HG03045 (cell line): ENCODE data around the gene HADHA.
"Not testable (repeated sequence)": the region's sequence is repeated elsewhere in the genome, so short reads cannot be mapped to it uniquely, and the experiment has no call there.

Experiments
- ATAC-seq: cut with Tn5 transposase; IDR thresholded peaks from one replicate; pipeline ENCODE4 v1.9.1; 2021; ENCODE audit warnings: mild to moderate bottlenecking, moderate library complexity; ENCODE audit not compliant: unreplicated experiment

The HADHA gene

DNA sequence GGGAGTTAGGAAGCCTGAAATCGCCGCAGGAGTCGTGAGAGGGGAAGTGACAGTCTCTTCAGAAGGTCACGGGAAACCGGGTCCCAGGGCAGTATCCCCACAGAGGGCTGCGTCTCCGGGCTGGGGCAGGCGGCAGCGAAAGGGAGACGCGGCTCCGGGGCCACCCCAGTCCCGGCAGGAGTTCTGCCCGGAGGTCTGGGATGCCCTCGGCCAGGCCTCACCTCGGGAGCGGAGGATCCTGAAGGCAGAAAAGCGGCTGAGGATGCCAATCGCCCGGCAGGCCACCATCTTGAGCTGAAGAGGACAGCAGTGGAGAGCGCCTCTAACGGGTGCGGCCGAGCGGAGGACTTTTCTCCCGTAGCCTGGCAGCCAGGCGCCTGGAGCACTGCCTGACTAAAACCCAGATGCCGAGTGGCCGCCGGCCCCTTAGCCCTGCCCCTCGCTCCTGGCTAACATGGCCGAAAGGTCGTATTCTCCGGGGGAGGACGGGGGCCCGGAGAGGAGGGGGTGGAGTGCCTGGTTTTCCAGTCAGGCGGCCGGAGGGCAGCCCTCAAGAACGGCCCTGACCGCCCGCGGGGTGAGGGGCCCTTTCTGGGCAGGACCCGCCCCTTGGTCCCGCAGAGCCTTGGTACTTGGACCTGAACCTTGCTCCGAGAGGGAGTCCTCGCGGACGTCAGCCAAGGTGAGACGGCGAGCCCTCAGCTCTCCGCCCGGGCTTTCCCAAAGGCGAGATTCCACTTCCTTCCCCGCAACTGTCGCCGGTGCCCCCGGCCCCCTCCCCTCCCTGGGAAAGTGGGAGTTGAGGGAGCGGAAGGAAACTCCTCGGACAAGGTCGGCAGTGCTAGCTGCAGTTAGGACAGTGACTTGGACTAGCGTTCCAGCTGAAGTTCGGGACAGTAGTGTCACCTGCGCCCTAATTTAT, at the start of gene HADHA, which contains the start of gene HADHB:
Gene HADHA (minus strand): TSS at position 324 of the 922 bp plus-strand sequence. CDS start 36 bp downstream, at position 288.
Gene HADHB (plus strand): TSS at position 631 of the 922 bp plus-strand sequence. CDS start 9,316 bp downstream, outside the sequence.
- peak; percentile 78 for ATAC-seq

DNA sequence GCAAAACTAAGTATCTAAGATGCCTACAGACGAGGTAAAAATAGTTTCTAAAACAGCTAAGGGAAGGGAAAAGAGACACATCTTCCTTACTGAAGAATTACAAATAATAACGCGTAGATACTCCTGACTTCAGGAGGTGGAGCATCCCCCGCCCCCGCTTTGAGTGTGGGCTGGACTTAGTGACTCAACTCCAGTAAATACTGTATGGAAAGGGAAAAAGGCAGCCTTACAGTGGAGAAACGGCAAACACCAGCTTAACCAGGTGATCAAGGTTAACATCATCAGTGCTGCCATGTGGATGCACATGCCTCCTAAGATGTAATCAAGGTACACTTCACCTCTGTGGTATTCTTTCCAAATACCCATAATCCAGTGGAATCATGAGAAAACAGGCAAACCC, 48.2 kb upstream of the HADHA start:
- ATAC-seq, result no peak

DNA sequence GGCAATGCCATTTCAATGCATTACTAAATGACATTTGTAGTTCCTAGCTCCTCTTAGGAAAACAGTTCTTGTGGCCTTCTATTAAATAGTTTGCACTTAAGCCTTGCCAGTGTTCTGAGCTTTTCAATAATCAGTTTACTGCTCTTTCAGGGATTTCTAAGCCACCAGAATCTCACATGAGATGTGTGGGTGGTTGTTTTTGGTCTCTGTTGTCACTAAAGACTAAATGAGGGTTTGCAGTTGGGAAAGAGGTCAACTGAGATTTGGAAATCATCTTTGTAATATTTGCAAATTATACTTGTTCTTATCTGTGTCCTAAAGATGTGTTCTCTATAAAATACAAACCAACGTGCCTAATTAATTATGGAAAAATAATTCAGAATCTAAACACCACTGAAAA, 45.6 kb upstream of the HADHA start:
- ATAC-seq, result no peak

DNA sequence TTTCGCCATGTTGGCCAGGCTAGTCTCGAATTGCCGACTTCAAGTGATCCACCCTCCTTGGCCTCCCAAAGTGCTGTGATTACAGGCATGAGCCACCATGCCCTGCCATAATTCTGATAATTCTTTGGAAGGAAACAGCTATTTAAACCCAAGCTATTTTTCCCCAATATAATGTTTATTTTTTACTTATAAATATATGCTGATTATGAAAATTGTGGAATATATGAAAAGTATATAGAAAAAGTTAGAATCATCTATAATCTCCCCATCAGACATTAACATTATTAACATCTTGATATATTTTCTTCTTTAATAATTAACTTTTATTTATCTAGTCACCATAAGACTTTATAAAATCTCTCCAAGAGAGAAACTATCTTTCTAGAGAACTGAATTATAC, 41.5 kb upstream of the HADHA start:
- ATAC-seq, result no peak

DNA sequence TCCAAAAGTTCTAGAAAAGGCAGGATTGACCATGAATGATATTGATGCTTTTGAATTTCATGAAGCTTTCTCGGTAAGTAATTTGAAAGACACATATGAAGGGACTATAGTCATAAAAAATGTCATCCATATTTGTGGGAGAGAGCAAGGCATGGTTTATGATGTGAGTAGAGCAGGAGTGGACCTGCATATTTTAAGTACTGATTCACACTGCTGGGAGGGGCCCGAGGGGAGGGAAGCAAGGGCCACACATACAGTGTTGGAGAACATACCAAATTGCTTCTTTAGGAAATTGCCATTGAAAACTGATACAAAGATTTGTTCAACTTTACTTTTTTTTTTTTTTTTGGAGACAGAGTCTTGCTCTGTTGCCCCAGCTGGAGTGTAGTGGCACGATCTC, 39.7 kb upstream of the HADHA start:
- no peak for ATAC-seq

DNA sequence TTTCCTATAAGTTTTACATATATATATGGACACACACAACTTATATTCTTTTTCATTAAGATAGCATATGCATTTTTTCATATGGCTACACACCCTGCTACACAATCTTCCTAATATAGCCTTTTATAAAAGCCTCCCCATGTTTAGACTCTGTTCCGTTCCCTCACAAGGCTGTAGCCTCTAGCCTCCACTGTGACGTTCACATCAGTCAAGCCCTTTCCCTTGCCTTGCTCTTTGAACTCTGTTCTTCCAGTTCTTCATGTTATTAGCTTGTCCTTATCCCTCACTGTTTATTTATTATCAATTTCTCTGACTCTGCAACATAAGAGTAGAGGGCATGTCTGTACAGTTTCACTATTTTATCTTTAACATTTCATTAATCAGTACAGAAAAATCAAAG, 39.2 kb upstream of the HADHA start:
- ATAC-seq, result no peak

DNA sequence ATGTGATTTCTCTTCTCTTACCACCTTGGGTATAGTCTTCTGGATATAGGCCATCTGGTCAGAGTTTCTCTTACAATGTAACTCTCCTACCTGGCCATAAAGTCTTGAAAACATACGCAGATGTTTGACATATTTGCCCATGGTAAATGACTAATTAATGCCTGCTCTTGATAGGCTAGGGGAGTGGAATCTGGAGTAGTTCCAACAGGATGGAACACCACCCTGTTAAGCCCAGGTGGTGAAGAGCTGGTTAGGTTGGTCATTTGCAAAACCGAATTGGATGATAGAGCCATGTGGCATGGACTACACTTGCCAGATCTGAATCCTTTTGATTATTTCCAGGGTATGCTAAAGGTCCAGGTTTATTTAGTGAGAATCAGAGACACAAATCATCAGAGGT, 36.8 kb upstream of the HADHA start:
- no peak for ATAC-seq

DNA sequence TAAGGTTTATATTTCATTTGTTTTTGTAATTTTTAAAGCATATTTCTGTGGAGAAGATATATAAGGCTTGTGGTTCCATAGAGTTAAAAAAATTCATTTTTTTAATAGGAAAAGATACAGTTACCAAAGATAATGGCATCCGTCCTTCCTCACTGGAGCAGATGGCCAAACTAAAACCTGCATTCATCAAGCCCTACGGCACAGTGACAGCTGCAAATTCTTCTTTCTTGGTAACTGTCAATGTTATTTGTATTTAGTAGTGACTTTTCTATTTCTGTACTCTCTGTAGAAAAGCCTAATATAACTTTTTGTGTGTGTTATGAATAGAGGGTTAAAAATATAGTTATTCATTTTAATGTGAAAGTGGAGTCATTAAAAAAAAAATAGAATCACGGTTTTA, 35.5 kb upstream of the HADHA start:
- ATAC-seq, result no peak

DNA sequence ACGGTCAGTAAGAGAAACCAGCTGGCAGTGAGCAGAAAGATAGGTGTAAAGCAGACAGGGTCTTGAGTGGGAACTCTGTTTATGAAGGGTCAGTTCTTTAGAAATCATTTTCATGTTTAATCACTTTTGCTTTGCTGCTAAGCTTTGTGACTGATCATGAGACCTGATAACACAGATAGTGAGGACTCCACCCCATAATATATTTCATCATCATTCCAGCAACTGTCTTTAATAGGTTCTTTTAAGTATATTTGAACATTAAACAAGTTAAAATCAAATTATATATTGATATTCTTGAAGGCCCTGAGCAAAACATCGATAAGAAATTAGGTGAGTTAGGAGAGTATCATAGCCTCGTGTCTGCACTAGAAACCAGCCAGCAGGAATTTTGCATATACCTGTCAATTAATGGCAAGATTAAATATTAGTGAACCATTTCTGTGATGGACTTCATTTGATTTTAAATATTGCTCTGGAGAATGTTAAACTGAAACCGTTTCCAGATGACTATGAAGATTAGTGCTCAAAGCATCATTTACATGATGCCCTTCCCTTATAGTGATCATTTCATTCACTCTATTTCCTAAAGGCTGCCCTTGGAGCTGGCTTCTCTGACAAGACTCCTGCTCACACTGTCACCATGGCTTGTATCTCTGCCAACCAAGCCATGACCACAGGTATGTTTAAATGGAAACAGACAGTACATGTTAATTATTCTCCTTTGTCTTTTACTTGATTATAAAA, 32.2 kb upstream of the HADHA start:
- no peak for ATAC-seq

DNA sequence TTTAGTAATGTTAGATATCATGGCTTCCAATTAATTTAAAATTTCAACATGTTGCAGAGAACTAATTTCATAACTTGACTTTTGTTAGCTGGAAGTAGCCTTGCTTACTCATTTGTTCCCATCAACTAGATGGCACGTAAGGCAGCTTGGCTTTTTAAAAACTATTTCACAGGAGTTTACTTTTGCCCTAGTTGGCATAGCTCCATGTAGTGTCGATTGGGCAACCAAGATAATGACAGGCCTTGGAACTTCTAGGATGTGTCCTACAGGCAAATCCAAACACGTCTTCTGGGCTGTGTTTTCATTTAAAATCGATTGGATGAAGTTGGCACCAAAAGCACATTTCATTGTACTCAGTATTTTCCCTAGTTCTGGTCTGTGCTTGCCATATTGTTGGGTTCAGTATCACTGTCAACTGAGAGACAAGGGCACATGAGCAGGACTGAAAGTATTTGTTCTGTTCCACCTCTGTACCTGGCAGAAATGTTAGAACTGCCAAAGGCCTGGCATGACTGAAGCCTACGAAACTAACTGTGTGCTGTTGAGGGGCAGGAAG, 29.7 kb upstream of the HADHA start:
- no peak for ATAC-seq

DNA sequence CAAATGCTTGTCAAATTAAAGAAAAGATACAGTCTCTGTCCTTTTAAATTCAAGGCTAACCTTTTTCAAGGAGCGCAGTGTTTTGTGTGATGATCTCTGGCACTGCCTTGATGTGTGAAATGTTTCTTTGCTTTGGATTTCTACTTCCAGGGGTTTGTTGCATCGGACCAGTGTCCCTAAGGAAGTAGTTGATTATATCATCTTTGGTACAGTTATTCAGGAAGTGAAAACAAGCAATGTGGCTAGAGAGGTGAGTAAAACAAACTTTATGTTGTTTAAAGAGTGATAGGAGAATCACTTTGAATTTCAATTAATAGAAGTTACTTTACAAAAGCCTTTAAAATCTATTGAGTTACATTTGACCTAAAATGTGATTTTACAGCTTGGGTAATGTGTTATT, 29.1 kb upstream of the HADHA start:
- ATAC-seq, result no peak

DNA sequence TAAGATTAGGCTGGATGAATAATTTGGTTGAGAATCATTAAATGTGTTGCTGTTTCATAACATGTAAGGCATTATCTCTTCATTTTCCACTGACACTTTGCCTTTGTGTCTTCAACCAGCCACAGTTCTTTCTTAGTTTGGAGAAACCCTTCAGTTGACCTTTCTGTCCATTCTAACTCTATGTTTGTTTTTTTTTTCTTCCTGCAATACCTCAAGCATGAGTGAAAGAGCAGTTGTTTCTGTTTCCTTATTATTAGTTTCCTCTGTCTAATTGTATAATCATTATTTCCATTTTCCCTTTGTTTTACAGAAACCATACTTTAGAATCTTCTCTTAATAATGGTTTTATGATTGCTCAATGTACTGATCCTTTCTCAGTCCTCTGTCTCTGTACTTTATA, 25.9 kb upstream of the HADHA start:
- ATAC-seq, result no peak

DNA sequence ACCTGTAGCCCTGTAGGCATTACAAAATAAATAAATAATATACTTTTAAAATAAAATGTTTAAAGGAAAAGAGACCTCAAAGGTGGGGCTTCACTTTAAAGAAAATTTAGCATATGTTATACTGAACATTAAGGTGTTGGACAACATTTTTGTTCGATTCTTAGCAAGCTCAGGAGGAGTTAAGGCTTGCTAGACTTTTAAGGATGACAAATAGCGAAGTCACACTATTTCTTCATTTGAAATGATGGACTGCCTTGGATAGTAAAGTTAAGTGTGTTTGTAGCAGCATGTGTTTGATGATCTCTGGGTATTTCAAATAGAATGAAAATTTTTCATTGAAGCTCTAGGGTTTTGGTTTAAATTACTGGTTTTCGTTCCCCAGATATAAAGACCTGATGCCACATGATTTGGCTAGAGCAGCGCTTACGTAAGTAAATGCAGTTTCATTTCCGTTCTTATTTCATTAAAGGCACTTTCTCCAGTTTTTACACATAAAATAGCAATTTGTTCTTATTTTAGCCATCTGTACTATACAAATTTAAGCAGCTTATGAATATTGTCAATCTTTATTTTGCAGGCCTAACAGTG, 25.2 kb upstream of the HADHA start:
- ATAC-seq, result no peak

DNA sequence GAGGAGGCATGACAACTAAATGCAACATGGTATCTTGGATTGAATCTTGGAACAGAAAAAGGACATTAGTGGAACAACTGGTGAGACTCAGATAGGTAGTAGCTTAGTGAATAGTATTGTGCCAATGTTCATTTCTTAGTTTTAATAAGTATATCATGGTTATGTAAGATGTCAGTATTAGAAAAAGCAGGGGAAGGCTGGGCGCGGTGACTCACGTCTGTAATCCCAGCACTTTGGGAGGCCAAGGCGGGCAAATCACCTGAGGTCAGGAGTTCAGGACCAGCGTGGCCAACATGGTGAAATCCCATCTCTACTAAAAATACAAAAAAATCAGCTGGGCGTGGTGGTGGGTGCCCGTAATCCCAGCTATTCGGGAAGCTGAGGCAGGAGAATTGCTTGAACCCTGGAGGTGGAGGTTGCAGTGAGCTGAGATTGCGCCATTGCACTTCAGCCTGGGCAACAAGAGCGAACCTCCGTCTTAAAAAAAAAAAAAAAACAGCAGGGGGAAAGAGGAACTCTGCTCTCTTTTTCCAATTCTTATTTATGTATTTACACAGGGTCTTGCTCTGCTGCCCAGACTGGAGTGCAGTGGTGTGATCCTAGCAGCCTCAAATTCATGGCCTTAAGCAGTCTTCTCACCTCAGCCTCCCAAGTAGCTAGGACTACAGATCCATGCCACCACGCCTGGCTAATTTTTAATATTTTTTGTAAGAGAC, 24.4 kb upstream of the HADHA start:
- ATAC-seq, result not testable (repeated sequence)

DNA sequence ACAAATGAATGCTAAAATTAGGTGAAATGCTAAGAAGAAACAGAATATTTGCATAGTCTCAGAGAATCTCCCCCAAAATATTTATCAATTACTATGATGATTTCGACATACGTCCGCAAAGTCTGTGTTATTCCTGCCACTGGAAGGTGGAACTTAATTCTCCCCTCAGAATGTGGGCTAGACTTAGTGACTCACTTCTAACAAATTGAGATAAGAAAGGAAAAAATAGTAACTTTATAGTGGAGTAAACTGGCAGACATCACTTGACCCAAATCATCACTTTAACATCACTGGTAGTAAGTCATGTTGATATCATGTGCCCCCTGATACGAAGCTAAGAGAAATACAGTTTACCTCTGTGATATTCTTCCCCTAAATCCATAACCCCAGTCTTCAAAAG, 23.8 kb upstream of the HADHA start:
- ATAC-seq, result no peak

DNA sequence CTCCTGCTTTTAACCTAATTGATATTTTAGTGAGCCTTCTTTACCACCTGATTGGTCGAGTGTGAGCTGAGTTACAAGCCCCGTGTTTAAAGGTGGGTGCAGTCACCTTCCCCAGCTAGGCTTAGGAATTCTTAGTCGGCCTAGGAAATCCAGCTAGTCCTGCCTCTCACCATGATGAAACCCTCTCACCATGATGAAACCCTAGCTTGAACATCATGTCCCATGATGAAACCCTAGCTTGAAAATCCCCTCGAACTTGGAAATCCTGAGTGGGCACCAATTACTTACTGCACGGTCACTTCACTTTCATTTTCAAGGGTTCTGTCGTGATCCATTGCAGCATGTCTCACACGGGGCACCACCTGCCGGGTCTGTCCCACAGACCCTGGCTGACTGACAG, 14.4 kb upstream of the HADHA start:
- not testable (repeated sequence) for ATAC-seq

DNA sequence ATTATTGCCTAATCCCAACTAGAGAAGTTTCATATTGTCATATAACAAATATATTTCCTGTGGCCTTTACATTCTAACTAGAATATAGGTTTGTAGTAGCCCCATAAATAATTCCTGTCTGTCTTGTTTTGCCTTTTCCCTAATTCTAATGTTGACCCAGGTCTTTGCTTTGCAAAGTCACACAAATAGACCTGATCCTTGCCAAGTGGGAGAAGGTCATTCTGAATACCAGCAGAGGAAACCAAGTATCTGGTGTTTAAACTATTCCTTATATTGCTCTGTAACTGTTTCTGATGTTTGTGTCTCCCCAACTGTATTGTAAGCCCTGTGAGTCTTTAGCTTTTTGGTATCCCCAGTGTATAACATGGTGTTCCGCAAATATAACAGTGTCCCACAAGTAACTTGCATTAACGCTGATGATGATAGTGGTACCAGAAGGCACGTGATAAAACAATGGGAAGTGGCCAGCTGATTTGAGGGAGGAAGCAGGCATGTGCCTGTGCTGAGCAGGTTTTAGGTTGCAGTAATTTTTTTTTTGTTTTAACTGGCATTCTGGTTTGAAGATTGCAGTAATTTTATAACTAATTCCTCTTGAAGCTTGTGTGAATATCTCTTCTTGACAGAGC, 11.4 kb upstream of the HADHA start:
- ATAC-seq, result no peak

DNA sequence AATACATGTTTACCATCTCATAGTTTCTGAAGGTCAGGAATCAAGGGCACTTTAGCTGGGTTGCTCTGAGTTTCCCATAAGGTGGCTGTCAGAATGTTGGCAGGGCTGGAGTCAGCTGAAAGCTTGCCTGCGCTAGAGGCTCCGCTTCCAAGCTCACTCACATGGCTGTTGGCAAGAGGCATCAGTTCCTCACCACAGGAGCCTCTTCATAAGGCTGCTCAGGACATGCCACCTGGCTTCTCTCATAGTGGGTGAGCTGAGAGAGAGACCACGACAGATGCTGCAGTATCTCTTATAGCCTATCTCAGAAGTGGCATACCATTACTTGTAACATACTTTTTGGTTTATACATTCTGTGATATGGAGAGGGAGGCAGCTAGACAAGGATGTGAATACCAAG, 7.5 kb upstream of the HADHA start:
- no peak for ATAC-seq

DNA sequence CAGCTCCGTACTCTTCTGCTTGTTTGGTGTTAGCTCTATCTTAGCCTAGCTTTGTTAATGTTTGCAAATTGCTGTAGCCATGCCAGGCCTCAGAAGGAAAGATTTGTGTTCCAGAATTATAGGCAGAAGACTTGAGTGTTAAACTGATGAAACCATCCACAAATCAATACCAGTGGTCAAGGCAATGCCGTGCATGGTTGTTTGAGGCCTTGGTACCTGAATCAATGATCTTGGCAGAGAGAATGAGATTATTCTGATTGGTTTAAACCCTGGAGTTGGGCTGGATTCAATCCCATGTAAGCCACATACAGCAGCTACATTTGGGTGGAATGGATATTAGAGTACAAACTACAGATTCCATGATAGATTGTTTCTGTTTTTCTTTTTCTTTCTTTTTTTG, 5.2 kb upstream of the HADHA start:
- ATAC-seq, result no peak

DNA sequence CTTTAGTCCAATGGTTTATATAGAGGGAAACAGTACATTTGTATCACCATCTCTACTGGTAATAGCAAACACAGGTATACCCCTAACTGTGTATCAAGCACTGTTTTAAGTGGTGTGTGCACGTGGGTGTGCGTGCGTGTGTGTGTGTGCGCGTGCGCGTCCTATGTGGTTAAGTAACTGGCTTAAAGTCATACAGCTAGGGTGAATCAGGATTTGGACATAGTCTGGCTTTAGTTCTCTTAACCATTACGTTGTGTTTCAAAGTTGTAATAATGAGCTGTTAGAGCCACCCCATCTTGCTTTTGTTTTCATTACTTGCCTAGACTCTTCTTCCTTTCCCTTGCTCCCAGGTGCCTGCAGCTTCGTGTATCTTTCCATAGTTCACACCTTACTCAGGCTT, 2.4 kb upstream of the HADHA start:
- no peak for ATAC-seq
